Sigmoid colon (tissue), 7 donors: Measurements from ENCODE around the gene PXMP2. TPM values are rescaled to one million over a fixed set of nuclear protein-coding genes. Genes with fewer than 3 reads are reported as not detected.
A peak's percentile ranks its signal among the peaks of the same experiment; 100 is the strongest.

Experiments used
- DNase-seq: peaks from one replicate; pipeline ENCODE4 v3.0.0-alpha.2; 2019
- H3K27ac ChIP-seq, 4 donors: fragments of 200-600 bp; sonication (generic); one replicate each; pipeline ENCODE4 v1.5.1; 2016 to 2019; ENCODE audit warnings: mild to moderate bottlenecking in 1 of 4
- H3K27me3 ChIP-seq, 3 donors: fragments of 200-600 bp; sonication (generic); one replicate each; pipeline ENCODE4 v1.5.1; 2019; ENCODE audit warnings: mild to moderate bottlenecking in 1 of 3
- H3K36me3 ChIP-seq, 4 donors: fragments of 200-600 bp; sonication (generic); one replicate each; pipeline ENCODE4 v1.5.1; 2016 to 2019
- H3K4me1 ChIP-seq, 4 donors: fragments of 200-600 bp; sonication (generic); one replicate each; pipeline ENCODE4 v1.5.1; 2017 to 2019
- H3K4me3 ChIP-seq, 4 donors: fragments of 200-600 bp; sonication (generic); one replicate each; pipeline ENCODE4 v1.5.1; 2017 to 2019; ENCODE audit warnings: mild to moderate bottlenecking in 2 of 4, moderate library complexity in 1 of 4
- H3K9me3 ChIP-seq, 4 donors: fragments of 200-600 bp in 3 of 4; sonication (generic) in 3 of 4; one replicate each; pipeline versions ENCODE4 v1.5.1 to v1.6.1; 2013 to 2019
- EP300 ChIP-seq, 4 donors: sonication (generic); formaldehyde crosslinking; IDR thresholded peaks; one replicate each; pipeline ENCODE4 v1.6.1; 2017; ENCODE audit warnings: antibody characterized with exemption in 4 of 4
- POLR2A ChIP-seq, 2 donors: fragments of 450-650 bp; IDR thresholded peaks; one replicate each; pipeline ENCODE4 v1.6.1; 2016; ENCODE audit warnings: antibody characterized with exemption in 2 of 2, mild to moderate bottlenecking in 2 of 2, moderate library complexity in 2 of 2
- POLR2AphosphoS5 ChIP-seq, 4 donors: sonication (generic); formaldehyde crosslinking; IDR thresholded peaks; one replicate each; pipeline ENCODE4 v1.6.1; 2017; ENCODE audit warnings: antibody characterized with exemption in 4 of 4
- WGBS, 2 donors: extraction: QIAGEN DNeasy Blood & Tissue Kit; methylation state at CpG; one replicate each; pipeline ENCODE4 v1.1.7; 2013; 5-methylcytosine and 5-hydroxymethylcytosine counted together
- intact Hi-C: fragments of 100-400 bp; cut with DNase I; formaldehyde crosslinking; loops from one replicate; pipeline ENCODE4 v1.15.1; 2023
- polyA plus RNA-seq, 3 donors: library from polyadenylated mRNA; stranded (reverse); fragments of 200-250 nt; gene quantifications; one replicate each; pipeline ENCODE4 v1.2.3, GENCODE V29; 2013
- total RNA-seq, 4 donors: library from RNA; depleted of rRNA; stranded (reverse); fragments of >200 nt; gene quantifications; one replicate each; pipeline ENCODE4 v1.1.0, GENCODE V29; 2016
- TF ChIP-seq, protein P1 (sequence below), 4 experiments: fragments of 450-650 bp in 3 of 4; fragments of 200-600 bp in 1 of 4; IDR thresholded peaks; one replicate each; pipeline ENCODE4 v1.5.1; 2016 to 2019; ENCODE audit warnings: antibody characterized with exemption in 4 of 4, mild to moderate bottlenecking in 3 of 4, moderate library complexity in 2 of 4
- donor health status: healthy with polysubstance abuse.
- donor health status: Bipolar disorder and iron deficiency.
- donor health status: healthy.

Gene PXMP2
- total and polyA plus RNA-seq, 7 donors: 19.4 to 127 (median 43.4) TPM

DNA sequence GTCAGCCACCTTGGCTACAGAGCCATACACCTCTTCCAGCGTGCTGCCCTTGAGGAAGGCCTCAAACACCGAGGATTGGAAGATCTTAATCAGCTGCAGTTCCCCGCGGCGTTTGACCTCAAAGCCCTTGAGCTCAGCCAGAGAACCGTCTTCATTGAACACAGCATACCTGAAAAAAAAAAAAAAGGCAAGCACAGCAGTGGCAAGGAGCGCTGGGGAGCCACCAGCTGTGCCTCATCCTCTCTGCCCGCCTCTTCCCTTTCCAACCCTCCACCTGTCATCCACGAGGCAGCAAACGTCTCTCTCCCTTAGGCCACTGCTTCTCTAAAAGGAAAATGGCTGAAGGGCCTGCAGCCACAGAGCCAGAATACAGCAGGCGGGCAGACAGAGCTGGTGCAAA lies 26.4 kb upstream of the PXMP2 start:
- no peak for TF ChIP-seq POLR2AphosphoS5 (IDR thresholded peaks at IDR 0.05)
- TF ChIP-seq, protein P1, sequence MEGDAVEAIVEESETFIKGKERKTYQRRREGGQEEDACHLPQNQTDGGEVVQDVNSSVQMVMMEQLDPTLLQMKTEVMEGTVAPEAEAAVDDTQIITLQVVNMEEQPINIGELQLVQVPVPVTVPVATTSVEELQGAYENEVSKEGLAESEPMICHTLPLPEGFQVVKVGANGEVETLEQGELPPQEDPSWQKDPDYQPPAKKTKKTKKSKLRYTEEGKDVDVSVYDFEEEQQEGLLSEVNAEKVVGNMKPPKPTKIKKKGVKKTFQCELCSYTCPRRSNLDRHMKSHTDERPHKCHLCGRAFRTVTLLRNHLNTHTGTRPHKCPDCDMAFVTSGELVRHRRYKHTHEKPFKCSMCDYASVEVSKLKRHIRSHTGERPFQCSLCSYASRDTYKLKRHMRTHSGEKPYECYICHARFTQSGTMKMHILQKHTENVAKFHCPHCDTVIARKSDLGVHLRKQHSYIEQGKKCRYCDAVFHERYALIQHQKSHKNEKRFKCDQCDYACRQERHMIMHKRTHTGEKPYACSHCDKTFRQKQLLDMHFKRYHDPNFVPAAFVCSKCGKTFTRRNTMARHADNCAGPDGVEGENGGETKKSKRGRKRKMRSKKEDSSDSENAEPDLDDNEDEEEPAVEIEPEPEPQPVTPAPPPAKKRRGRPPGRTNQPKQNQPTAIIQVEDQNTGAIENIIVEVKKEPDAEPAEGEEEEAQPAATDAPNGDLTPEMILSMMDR (IDR thresholded peaks at IDR 0.05): no peak
- no peak for TF ChIP-seq EP300 (IDR thresholded peaks at IDR 0.05)
- TF ChIP-seq POLR2A (IDR thresholded peaks at IDR 0.05): no peak
- intact Hi-C loops: no loop called here
- no peaks in the 10 kb centered on the region for H3K4me1 ChIP-seq

DNA sequence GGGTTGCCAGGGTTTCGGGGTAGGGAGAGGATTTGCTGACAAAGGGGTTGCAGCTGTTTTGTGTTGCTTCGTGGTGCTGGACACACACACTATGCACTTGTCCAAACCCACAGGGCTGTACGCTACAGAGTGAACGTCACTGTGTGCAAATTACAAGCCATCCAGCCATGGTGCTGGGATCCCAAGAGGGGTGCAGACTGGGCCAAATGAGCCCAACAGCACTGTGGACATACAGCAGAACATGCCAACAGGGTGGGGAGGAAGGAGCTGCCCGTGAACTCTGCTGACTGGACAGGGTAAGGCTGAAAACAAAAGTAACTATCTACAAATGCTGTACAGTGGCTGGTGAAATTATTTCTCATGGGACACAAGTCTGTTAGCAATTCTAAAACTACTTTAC lies 25.4 kb upstream of the PXMP2 start:
- H3K27ac ChIP-seq: no peak overlapping the region
- TF ChIP-seq POLR2AphosphoS5 (IDR thresholded peaks at IDR 0.05) (no peak), EP300 (IDR thresholded peaks at IDR 0.05) (no peak), POLR2A (IDR thresholded peaks at IDR 0.05) (no peak)
- TF ChIP-seq, protein P1 (IDR thresholded peaks at IDR 0.05): no peak
- H3K9me3 ChIP-seq: no peaks in the 10 kb centered on the region
- intact Hi-C loops: no loop called here
- H3K27me3 ChIP-seq: no peaks in the 10 kb centered on the region
- 77 to 92% methylated on average over 5 of the region's 5 CpGs for WGBS, 2 donors
- H3K36me3 ChIP-seq: peaks cover 6 to 96% (median 48%) of the 10 kb centered on the region in 4 donors
- no peak overlapping the region for H3K4me3 ChIP-seq
- peak; percentile 35 for DNase-seq
- no peaks in the 10 kb centered on the region for H3K4me1 ChIP-seq

More for the DNA sequence above, 26.4 kb upstream of the PXMP2 start:
- H3K9me3 ChIP-seq: no peaks in the 10 kb centered on the region
- H3K36me3 ChIP-seq: peaks cover 6 to 96% (median 45%) of the 10 kb centered on the region in 4 donors
- no peak overlapping the region for H3K4me3 ChIP-seq
- WGBS, 2 donors: 73 to 89% methylated on average over 11 of the region's 11 CpGs
- no peaks in the 10 kb centered on the region for H3K27me3 ChIP-seq
- peak; percentile 18 for DNase-seq
- no peak overlapping the region for H3K27ac ChIP-seq

DNA sequence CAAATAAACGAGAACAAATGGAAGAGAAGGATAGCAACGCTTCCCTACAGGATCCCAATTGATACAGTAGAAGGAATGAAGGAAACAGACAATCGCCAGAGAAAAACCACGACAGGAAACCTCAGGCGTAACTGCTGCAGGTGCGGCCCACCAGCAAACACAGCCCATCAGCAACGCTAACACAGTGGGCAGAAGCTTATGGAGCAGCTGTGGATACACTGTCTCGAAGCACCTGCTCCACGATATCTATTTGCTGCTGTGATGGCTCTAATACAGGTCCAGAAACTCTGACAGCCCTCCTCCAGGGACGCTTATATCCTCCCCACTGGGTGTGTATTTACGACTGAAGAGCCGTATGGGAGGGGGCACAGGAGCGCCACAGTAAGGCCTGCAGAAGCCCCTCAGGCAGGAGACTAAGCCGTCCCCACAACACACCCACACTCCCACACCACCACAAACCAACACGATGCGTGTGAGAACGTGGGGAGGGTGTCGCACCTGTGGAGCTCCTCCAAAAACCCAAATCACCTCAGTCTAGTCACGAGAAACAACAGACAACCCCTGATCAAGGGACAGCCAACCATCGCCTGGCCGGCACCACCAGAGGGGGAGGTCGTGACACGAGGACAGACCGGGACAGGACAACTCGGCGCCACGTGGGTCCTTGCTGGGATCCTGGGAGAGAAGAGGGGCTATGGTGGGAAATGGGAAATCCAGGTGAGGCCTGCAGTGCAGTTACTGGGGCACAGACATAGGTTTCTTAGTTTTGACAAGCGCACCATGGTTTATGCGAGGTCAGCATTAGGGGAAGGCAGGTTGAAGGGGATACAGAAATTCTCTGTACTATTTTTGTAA lies 24.3 kb upstream of the PXMP2 start:
- 75 to 91% methylated on average over 29 of the region's 29 CpGs for WGBS, 2 donors
- intact Hi-C loops: no loop called here
- Histone ChIP-seq H3K36me3 (peaks cover 5 to 96% (median 45%) of the 10 kb centered on the region in 4 donors), H3K4me3 (no peak overlapping the region), H3K9me3 (no peaks in the 10 kb centered on the region), H3K27me3 (no peaks in the 10 kb centered on the region), H3K27ac (no peak overlapping the region), H3K4me1 (no peaks in the 10 kb centered on the region)
- peak; percentile 25 for DNase-seq
- TF ChIP-seq, protein P1 (IDR thresholded peaks at IDR 0.05): no peak
- TF ChIP-seq POLR2A (IDR thresholded peaks at IDR 0.05) (no peak), POLR2AphosphoS5 (IDR thresholded peaks at IDR 0.05) (no peak)

DNA sequence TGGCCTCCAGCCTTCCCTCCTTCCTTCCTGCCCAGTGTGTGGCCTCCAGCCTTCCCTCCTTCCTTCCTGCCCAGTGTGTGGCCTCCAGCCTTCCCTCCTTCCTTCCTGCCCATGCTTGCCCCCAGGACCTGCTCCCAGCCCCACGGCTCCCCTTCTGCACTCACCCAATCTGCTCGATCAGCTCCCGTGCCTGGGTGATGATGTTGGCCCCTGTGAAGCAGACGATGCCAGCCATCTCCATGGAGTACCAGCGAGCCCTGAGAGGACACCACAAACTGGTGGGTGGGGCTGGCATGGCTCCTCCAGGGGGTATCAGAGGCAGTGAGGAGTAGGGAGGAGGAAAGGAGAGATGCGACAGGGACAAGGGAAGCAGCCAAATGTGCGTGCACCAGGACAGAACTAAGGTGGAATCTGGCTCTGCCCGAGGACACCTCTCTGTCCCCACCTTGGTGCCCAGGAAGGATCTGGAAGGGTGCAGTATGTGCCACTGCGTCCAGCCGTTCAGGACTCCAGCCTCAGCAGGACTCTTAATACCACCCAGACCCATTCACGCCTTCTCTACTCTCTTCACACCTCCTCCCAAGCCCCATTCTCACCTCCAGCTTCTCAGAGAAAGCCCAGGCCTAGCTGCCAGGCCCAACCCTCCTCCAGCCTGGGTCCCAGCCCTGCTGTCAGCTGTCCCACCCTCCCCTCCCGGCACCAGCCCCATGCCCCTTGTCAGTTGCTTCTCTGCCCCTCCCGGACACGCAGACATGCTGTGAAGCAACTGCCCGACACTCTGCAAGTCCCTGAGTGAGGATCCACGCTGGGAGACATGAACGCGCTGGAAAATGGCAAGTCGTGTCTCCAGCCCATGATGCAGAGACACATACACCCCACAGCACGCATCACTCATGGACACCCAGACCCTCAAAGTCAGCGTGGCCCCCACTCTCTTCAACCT lies 22.9 kb upstream of the PXMP2 start:
- peak; percentile 52 for DNase-seq
- TF ChIP-seq POLR2AphosphoS5 (IDR thresholded peaks at IDR 0.05) (no peak), POLR2A (IDR thresholded peaks at IDR 0.05) (no peak), EP300 (IDR thresholded peaks at IDR 0.05) (no peak)
- WGBS, 2 donors: 86 to 94% methylated on average over 21 of the region's 21 CpGs
- Histone ChIP-seq H3K36me3 (peaks cover 0 to 95% (median 40%) of the 10 kb centered on the region in 4 donors), H3K4me3 (no peak overlapping the region), H3K27me3 (no peaks in the 10 kb centered on the region), H3K27ac (no peak overlapping the region), H3K9me3 (no peaks in the 10 kb centered on the region), H3K4me1 (no peaks in the 10 kb centered on the region)
- intact Hi-C loops: no loop called here

DNA sequence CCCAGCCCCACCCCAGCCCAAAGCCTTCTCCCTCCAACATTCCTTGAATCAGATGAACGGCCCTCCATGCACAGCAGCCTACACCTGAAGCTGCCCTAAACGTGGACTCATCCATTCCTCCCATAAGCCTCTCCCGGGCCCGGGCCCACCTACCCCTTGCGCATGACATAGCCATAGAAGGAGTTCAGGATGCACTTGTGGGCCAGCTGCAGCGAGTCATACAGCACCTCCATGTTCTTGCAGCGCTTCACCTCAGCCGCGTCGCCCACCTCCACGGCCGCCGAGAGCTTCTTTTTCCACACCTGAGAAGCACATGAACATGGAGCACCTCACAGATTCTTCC lies 22.3 kb upstream of the PXMP2 start:
- Histone ChIP-seq H3K36me3 (peaks cover 0 to 93% (median 37%) of the 10 kb centered on the region in 4 donors), H3K4me1 (no peaks in the 10 kb centered on the region), H3K9me3 (no peaks in the 10 kb centered on the region), H3K27me3 (no peaks in the 10 kb centered on the region), H3K27ac (no peak overlapping the region), H3K4me3 (no peak overlapping the region)
- intact Hi-C loops: no loop called here
- TF ChIP-seq POLR2A (IDR thresholded peaks at IDR 0.05) (no peak), EP300 (IDR thresholded peaks at IDR 0.05) (no peak), POLR2AphosphoS5 (IDR thresholded peaks at IDR 0.05) (no peak)
- TF ChIP-seq, protein P1 (IDR thresholded peaks at IDR 0.05): no peak
- peak; percentile 46 for DNase-seq
- WGBS, 2 donors: 96 to 97% methylated on average over 13 of the region's 13 CpGs
